Astrocyte (in vitro differentiated cells and primary cell): ENCODE measurements around the gene PML.

Experiments used
- EZH2 ChIP-seq: IDR thresholded peaks from 2 replicates; pipeline ENCODE4 v1.6.1; 2012; ENCODE audit warnings: mild to moderate bottlenecking, low read length, inconsistent platforms; ENCODE audit not compliant: insufficient read depth
- TF ChIP-seq, protein P1 (sequence below): IDR thresholded peaks from 2 replicates; pipeline ENCODE4 v1.5.1; 2011; ENCODE audit warnings: low read depth, mild to moderate bottlenecking, inconsistent platforms, low read length, moderate library complexity; ENCODE audit not compliant: insufficient read depth

DNA sequence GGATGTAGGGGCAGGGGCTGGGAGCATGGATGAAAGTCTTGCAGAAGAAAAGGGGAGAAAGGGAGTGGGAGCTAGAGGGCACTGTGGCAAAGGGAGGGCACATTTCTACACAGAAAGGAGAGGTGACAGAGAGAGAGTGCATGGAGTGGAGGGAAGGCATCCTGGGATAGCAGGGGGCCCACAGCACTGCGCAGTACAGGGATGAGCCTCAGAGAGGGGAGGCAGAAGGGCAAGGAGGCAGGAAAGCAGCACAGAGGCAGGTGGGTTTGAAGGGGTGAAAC, 7.8 kb upstream of the PML start:
- TF ChIP-seq, protein P1, sequence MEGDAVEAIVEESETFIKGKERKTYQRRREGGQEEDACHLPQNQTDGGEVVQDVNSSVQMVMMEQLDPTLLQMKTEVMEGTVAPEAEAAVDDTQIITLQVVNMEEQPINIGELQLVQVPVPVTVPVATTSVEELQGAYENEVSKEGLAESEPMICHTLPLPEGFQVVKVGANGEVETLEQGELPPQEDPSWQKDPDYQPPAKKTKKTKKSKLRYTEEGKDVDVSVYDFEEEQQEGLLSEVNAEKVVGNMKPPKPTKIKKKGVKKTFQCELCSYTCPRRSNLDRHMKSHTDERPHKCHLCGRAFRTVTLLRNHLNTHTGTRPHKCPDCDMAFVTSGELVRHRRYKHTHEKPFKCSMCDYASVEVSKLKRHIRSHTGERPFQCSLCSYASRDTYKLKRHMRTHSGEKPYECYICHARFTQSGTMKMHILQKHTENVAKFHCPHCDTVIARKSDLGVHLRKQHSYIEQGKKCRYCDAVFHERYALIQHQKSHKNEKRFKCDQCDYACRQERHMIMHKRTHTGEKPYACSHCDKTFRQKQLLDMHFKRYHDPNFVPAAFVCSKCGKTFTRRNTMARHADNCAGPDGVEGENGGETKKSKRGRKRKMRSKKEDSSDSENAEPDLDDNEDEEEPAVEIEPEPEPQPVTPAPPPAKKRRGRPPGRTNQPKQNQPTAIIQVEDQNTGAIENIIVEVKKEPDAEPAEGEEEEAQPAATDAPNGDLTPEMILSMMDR, result no peak
- no peak for TF ChIP-seq EZH2
